Naive thymus-derived CD4-positive, alpha-beta T cell (primary cell): ENCODE data around the gene CXCR5. TPM values are rescaled to one million over a fixed set of nuclear protein-coding genes. Genes with fewer than 3 reads are reported as not detected.

Source experiments
- ATAC-seq: fragments of 150-1000 bp; cut with Tn5 transposase; 2 replicates; pipeline ENCODE4 v1.10.0; 2021; ENCODE audit warnings: mild to moderate bottlenecking, moderate library complexity
- CTCF ChIA-PET: fragments of 350-600 bp; sonication (Branson Sonifier 250); formaldehyde crosslinking; loops from one replicate; lab custom pipeline; 2021; ENCODE audit warnings: antibody characterized with exemption; lab: Charles Lee
- POLR2A ChIA-PET: fragments of 350-600 bp; sonication (Branson Sonifier 250); formaldehyde crosslinking; loops from one replicate; lab custom pipeline; 2021; ENCODE audit warnings: antibody characterized with exemption, inconsistent platforms; lab: Charles Lee
- DNase-seq, 9 donors: peaks; one replicate each; pipeline versions ENCODE4 v3.0.0 to v3.0.0-alpha.2; 2020 to 2022; ENCODE audit warnings: mixed read lengths in 1 of 9
- H3K27ac ChIP-seq: one replicate; pipeline ENCODE4 v1.7.0; 2013; ENCODE audit warnings: mild to moderate bottlenecking, low read depth, low read length, moderate library complexity
- H3K27me3 ChIP-seq, 2 donors: one replicate each; pipeline ENCODE4 v1.7.0; 2013; ENCODE audit warnings: low read length in 2 of 2, mild to moderate bottlenecking in 2 of 2, moderate library complexity in 2 of 2; ENCODE audit not compliant: control insufficient read depth in 2 of 2, insufficient read depth in 2 of 2
- H3K36me3 ChIP-seq, 3 experiments: 1 replicate in 2 of 3; 2 replicates in 1 of 3; pipeline ENCODE4 v1.7.0; 2013; ENCODE audit warnings: low read length in 3 of 3, mild to moderate bottlenecking in 3 of 3, moderate library complexity in 1 of 3; ENCODE audit not compliant: insufficient read depth in 3 of 3, control insufficient read depth in 2 of 3
- H3K4me1 ChIP-seq, 2 donors: one replicate each; pipeline ENCODE4 v1.7.0; 2013; ENCODE audit warnings: low read length in 2 of 2, mild to moderate bottlenecking in 2 of 2, moderate library complexity in 1 of 2; ENCODE audit not compliant: control insufficient read depth in 2 of 2, insufficient read depth in 2 of 2
- H3K4me3 ChIP-seq: 2 replicates; pipeline ENCODE4 v1.7.0; 2013; ENCODE audit warnings: mild to moderate bottlenecking, low read length
- H3K9me3 ChIP-seq, 3 experiments: 1 replicate in 2 of 3; 2 replicates in 1 of 3; pipeline ENCODE4 v1.7.0; 2013; ENCODE audit warnings: low read length in 3 of 3; ENCODE audit not compliant: control insufficient read depth in 2 of 3
- H3K27ac Mint-ChIP-seq, 9 donors: one replicate each; pipeline ENCODE4 v1.8.0; 2020 to 2022; ENCODE audit warnings: mixed read lengths in 9 of 9, mild to moderate bottlenecking in 8 of 9, moderate library complexity in 5 of 9, inconsistent platforms in 2 of 9
- H3K27me3 Mint-ChIP-seq, 5 donors: one replicate each; pipeline ENCODE4 v1.8.0; 2021 to 2022; ENCODE audit warnings: mixed read lengths in 5 of 5, mild to moderate bottlenecking in 1 of 5
- H3K36me3 Mint-ChIP-seq, 5 donors: one replicate each; pipeline ENCODE4 v1.8.0; 2020 to 2022; ENCODE audit warnings: mixed read lengths in 5 of 5, mild to moderate bottlenecking in 3 of 5, inconsistent platforms in 1 of 5
- H3K4me1 Mint-ChIP-seq, 7 donors: one replicate each; pipeline ENCODE4 v1.8.0; 2020 to 2022; ENCODE audit warnings: mixed read lengths in 7 of 7, mild to moderate bottlenecking in 3 of 7, inconsistent platforms in 1 of 7
- H3K4me3 Mint-ChIP-seq, 10 donors: one replicate each; pipeline ENCODE4 v1.8.0; 2020 to 2022; ENCODE audit warnings: mild to moderate bottlenecking in 10 of 10, mixed read lengths in 10 of 10, moderate library complexity in 6 of 10, inconsistent platforms in 2 of 10
- H3K9me3 Mint-ChIP-seq, 11 donors: one replicate each; pipeline ENCODE4 v1.8.0; 2020 to 2022; ENCODE audit warnings: mixed read lengths in 11 of 11, mild to moderate bottlenecking in 4 of 11, inconsistent platforms in 1 of 11, moderate library complexity in 1 of 11
- intact Hi-C, 2 donors: fragments of 100-400 bp; cut with micrococcal nuclease; formaldehyde crosslinking; loops; one replicate each; pipeline ENCODE4 v1.15.1; 2023
- polyA plus RNA-seq, 2 donors: library from polyadenylated mRNA; unstranded; fragments of 300-500 nt; fragmentation: Illumina TruSeq; gene quantifications; one replicate each; pipeline ENCODE4 v1.2.3, GENCODE V29; 2021
- total RNA-seq, 6 experiments: library from RNA in 5 of 6; stranded (reverse) in 5 of 6; gene quantifications; 1 replicate in 5 of 6; 2 replicates in 1 of 6; pipeline ENCODE4 v1.2.3 and lab custom pipeline; 2021 to 2026

Gene CXCR5
- total and polyA plus RNA-seq, 7 experiments from 2014 or later: 0.41 to 2.9 (median 2.1) TPM

GRCh38 chr11:118913411-118914125, 29.9 kb downstream of the CXCR5 start:
- ATAC-seq (peak; percentile 3), DNase-seq (peak in 3 of 9 donors; percentile 11 to 41 (median 36))
- Mint-ChIP-seq H3K27me3 (no peaks in the 10 kb centered on the region), H3K4me1 (peaks cover 51 to 83% (median 79%) of the 10 kb centered on the region in 7 donors), H3K36me3 (peaks cover 3 to 17% (median 12%) of the 10 kb centered on the region in 5 donors), H3K27ac (peak overlapping the region; percentile 91 to 100 (median 100)), H3K9me3 (peaks cover 0 to 2% (median 0%) of the 10 kb centered on the region in 11 donors), H3K4me3 (peak overlapping the region; percentile 86 to 99 (median 95))
- CTCF ChIA-PET: interaction anchor here (0.6 to 1.9 kb wide), 8 partner anchors 12 to 224 kb away, joined by 3 to 6 read pairs (median 4); partner anchors contain the start of gene DDX6
- Histone ChIP-seq H3K36me3 (peaks cover 0 to 3% (median 0%) of the 10 kb centered on the region in 3 experiments), H3K4me3 (peak overlapping the region; percentile 66), H3K27ac (peak overlapping the region; percentile 96), H3K4me1 (peaks cover 80 to 86% of the 10 kb centered on the region in 2 donors), H3K27me3 (no peaks in the 10 kb centered on the region), H3K9me3 (no peaks in the 10 kb centered on the region)
- POLR2A ChIA-PET: interaction anchor here (0.5 to 10.8 kb wide), 19 partner anchors 8 to 340 kb away, joined by 3 to 201 read pairs (median 4); partner anchors contain the start of genes DDX6, RPS25, TRAPPC4 and VPS11
- intact Hi-C loops: loop anchor here (1.0 to 5.0 kb wide), 3 partner anchors 11 to 121 kb away; partner anchors contain the start of gene DDX6 (in 1 of the 2)

DNA sequence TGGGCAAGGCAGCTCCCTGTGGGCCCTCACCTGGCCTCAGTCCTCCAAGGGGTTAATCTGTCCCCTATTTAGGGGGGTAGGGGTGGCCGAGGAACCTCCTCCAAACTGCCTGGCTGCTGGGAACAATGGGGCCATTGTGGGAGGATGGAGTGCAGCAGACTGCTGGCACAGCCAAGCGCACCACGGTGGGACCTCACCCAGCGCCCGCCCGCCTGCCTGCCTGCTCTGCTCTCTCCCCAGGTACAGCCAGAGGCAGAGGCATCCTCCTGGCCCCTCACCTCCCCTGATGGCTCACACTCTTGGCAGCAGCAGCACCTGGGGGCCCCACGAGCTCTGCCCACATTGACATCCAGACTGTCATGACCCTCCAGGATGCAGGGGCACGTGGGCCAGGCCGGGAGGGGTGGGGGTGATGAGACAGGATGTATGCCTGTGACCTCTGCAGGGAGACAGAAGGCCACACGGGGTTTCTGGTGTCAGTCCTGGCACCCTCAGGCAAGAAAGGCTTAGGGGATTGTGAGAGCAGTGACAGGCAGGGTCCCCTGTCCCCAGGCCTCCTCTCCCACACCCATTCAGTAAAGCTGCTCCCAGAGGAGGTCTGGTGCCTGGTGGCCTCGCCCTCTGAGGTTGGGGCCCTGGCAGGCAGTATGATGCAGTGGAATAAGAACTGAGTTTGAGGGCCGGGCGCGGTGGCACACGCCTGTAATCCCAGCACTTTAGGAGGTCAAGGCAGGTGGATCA, 30.7 kb downstream of the CXCR5 start:
- POLR2A ChIA-PET: interaction anchor here (0.5 to 10.8 kb wide), 18 partner anchors 9 to 461 kb away, joined by 3 to 201 read pairs (median 4); partner anchors contain the start of gene DDX6
- Histone ChIP-seq H3K9me3 (no peaks in the 10 kb centered on the region), H3K27ac (peak overlapping the region; percentile 96), H3K4me1 (peaks cover 80 to 84% of the 10 kb centered on the region in 2 donors), H3K36me3 (peaks cover 0 to 3% (median 0%) of the 10 kb centered on the region in 3 experiments), H3K4me3 (peak overlapping the region; percentile 61), H3K27me3 (no peaks in the 10 kb centered on the region)
- DNase-seq: peak in 8 of 9 donors; percentile 33 to 87 (median 84)
- Mint-ChIP-seq H3K4me3 (peak overlapping the region; percentile 80 to 99 (median 95)), H3K4me1 (peaks cover 46 to 81% (median 74%) of the 10 kb centered on the region in 7 donors), H3K9me3 (peaks cover 0 to 2% (median 0%) of the 10 kb centered on the region in 11 donors), H3K27ac (peak overlapping the region; percentile 91 to 100 (median 100)), H3K36me3 (peaks cover 3 to 13% (median 9%) of the 10 kb centered on the region in 5 donors), H3K27me3 (no peaks in the 10 kb centered on the region)
- peak; percentile 53 for ATAC-seq
- intact Hi-C loops: loop anchor here (1.0 to 5.0 kb wide), 3 partner anchors 10 to 122 kb away; partner anchors contain the start of gene DDX6 (in 1 of the 2)
- CTCF ChIA-PET: interaction anchor here (0.6 to 1.9 kb wide), 7 partner anchors 20 to 225 kb away, joined by 3 to 6 read pairs (median 4); partner anchors contain the start of gene DDX6

GRCh38 chr11:118914987-118915386, 31.3 kb downstream of the CXCR5 start:
- Histone ChIP-seq H3K27ac (peak overlapping the region; percentile 96), H3K4me3 (peak overlapping the region; percentile 61), H3K36me3 (peaks cover 0 to 3% (median 0%) of the 10 kb centered on the region in 3 experiments), H3K4me1 (peaks cover 80 to 86% of the 10 kb centered on the region in 2 donors), H3K27me3 (no peaks in the 10 kb centered on the region), H3K9me3 (no peaks in the 10 kb centered on the region)
- peak overlapping the region; percentile 91 to 100 (median 100) for H3K27ac Mint-ChIP-seq
- peaks cover 3 to 13% (median 9%) of the 10 kb centered on the region in 5 donors for H3K36me3 Mint-ChIP-seq
- H3K4me1 Mint-ChIP-seq: peaks cover 53 to 85% (median 75%) of the 10 kb centered on the region in 7 donors
- DNase-seq (peak in 1 of 9 donors; percentile 10), ATAC-seq (no peak)
- H3K27me3 Mint-ChIP-seq: no peaks in the 10 kb centered on the region
- H3K9me3 Mint-ChIP-seq: peaks cover 0 to 2% (median 0%) of the 10 kb centered on the region in 11 donors
- ChIA-PET POLR2A (interaction anchor here (0.6 to 10.8 kb wide), 13 partner anchors 10 to 460 kb away, joined by 3 to 201 read pairs (median 4); partner anchors contain the start of gene DDX6), CTCF (interaction anchor here (0.9 to 1.9 kb wide), 2 partner anchors 9 to 25 kb away, joined by 3 to 6 read pairs; no protein-coding TSS in a partner anchor)
- peak overlapping the region; percentile 80 to 99 (median 95) for H3K4me3 Mint-ChIP-seq
- intact Hi-C loops: loop anchor here (1.0 to 5.0 kb wide), 3 partner anchors 9 to 123 kb away; partner anchors contain the start of gene DDX6 (in 1 of the 2)

- POLR2A ChIA-PET: interaction anchor here (0.9 to 10.8 kb wide), 8 partner anchors 9 to 126 kb away, joined by 3 to 201 read pairs (median 4); partner anchors contain the start of gene DDX6
- no peaks in the 10 kb centered on the region for H3K9me3 ChIP-seq
- no peaks in the 10 kb centered on the region for H3K27me3 ChIP-seq
- peak overlapping the region; percentile 80 to 99 (median 95) for H3K4me3 Mint-ChIP-seq
- H3K36me3 Mint-ChIP-seq: peaks cover 3 to 13% (median 9%) of the 10 kb centered on the region in 5 donors
- peaks cover 0 to 2% (median 0%) of the 10 kb centered on the region in 11 donors for H3K9me3 Mint-ChIP-seq
- CTCF ChIA-PET: interaction anchor here (0.9 kb wide), 1 partner anchor 9 kb away, joined by 3 read pairs; no protein-coding TSS in a partner anchor
- H3K27ac ChIP-seq: peak overlapping the region; percentile 96
- peaks cover 0 to 3% (median 0%) of the 10 kb centered on the region in 3 experiments for H3K36me3 ChIP-seq
- intact Hi-C loops: no loop called here
- DNase-seq: peak in 2 of 9 donors; percentile 6 to 8
- H3K27me3 Mint-ChIP-seq: no peaks in the 10 kb centered on the region
- no peak for ATAC-seq
- H3K4me1 ChIP-seq: peaks cover 82 to 88% of the 10 kb centered on the region in 2 donors
- peak overlapping the region; percentile 61 for H3K4me3 ChIP-seq
- H3K4me1 Mint-ChIP-seq: peaks cover 57 to 89% (median 79%) of the 10 kb centered on the region in 7 donors
- H3K27ac Mint-ChIP-seq: peak overlapping the region; percentile 91 to 100 (median 100)
Measured at GRCh38 chr11:118915396-118915795, 31.7 kb downstream of the CXCR5 start.

DNA sequence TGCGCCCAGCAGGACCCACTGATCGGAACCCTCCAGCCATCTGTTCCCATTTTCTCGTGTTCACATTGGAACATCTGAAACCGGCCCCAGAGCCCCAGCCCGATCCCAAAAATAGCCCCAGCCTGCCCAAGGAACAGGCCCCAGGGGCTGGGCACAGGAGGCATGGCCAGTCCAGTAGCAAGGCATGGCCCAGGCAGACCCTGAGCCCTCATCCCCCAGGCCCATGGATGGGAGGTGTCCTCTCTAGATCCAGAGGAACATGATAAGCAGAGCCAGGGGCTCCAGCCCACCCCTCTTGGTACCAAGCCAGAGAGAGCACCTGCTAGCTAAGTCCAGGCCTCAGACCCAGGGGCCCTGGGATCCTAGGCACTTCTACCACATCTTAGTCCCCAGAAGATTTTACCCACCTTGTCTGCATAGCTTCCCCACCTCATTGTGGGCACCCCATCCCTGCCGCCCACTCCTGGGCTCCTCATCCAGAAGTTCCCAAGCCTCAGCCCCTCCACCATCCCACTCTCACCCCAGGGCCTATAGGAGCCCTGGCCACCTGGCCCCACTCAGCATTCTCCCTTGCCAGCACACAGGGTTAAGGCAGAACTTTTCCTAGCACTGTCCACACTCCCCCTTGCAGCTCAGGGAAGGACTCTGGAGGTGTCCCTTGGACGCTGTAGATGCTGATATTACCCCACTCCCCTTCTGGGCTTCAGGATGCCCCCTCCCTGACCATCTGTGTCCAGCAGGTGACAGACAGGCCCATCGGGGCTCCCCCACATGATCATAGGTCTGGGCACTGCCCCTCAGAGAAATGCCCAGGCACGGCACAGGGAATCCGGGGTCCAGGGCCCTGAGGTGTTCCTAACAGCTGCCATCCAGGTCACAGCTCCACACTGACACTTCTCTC, 32.5 kb downstream of the CXCR5 start:
- peak in 1 of 9 donors; percentile 8 for DNase-seq
- Histone ChIP-seq H3K27ac (peak overlapping the region; percentile 96), H3K27me3 (no peaks in the 10 kb centered on the region), H3K4me1 (peaks cover 86 to 95% of the 10 kb centered on the region in 2 donors), H3K4me3 (peak overlapping the region; percentile 61), H3K36me3 (peaks cover 0 to 3% (median 0%) of the 10 kb centered on the region in 3 experiments), H3K9me3 (no peaks in the 10 kb centered on the region)
- intact Hi-C loops: no loop called here
- ChIA-PET CTCF (interaction anchor here (0.7 to 1.0 kb wide), 2 partner anchors 20 to 127 kb away, joined by 3 read pairs; no protein-coding TSS in a partner anchor), POLR2A (interaction anchor here (0.9 to 10.8 kb wide), 7 partner anchors 10 to 127 kb away, joined by 3 to 201 read pairs (median 4); partner anchors contain the start of gene DDX6)
- peaks cover 3 to 18% (median 12%) of the 10 kb centered on the region in 5 donors for H3K36me3 Mint-ChIP-seq
- H3K9me3 Mint-ChIP-seq: peaks cover 0 to 2% (median 0%) of the 10 kb centered on the region in 11 donors
- no peaks in the 10 kb centered on the region for H3K27me3 Mint-ChIP-seq
- H3K4me3 Mint-ChIP-seq: peak overlapping the region; percentile 42 to 99 (median 95)
- peaks cover 65 to 91% (median 87%) of the 10 kb centered on the region in 7 donors for H3K4me1 Mint-ChIP-seq
- peak overlapping the region; percentile 91 to 100 (median 100) for H3K27ac Mint-ChIP-seq
- ATAC-seq: no peak
